ENCODE results near the gene MTHFD1L.

DNA sequence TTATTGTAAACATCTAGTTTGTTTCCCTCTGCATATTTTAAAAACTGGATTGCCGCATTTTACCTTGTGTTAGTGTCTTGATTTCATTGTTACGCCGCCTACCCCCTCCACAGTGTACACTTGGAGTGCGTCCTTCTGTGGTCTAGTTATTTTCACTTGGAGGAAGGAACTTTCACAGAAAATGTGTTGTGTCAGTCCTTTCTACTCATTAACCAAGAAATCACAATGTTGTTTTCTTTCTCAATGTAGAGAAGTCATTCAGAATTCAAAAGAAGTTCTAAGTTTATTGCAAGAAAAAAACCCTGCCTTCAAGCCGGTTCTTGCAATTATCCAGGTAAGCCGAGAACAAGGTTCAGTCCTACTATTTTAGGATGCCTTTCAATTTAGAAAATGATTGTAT is 10.3 kb downstream of the MTHFD1L start:
- no peak for TF ChIP-seq HOXB13 (CRISPR knock-in tag; IDR thresholded peaks at IDR 0.05; ENCODE audit: low read depth)
- no peak for TF ChIP-seq CHD2 (IDR thresholded peaks at IDR 0.05; ENCODE audit: low read length, partially characterized antibody)
- TF ChIP-seq, protein P1, sequence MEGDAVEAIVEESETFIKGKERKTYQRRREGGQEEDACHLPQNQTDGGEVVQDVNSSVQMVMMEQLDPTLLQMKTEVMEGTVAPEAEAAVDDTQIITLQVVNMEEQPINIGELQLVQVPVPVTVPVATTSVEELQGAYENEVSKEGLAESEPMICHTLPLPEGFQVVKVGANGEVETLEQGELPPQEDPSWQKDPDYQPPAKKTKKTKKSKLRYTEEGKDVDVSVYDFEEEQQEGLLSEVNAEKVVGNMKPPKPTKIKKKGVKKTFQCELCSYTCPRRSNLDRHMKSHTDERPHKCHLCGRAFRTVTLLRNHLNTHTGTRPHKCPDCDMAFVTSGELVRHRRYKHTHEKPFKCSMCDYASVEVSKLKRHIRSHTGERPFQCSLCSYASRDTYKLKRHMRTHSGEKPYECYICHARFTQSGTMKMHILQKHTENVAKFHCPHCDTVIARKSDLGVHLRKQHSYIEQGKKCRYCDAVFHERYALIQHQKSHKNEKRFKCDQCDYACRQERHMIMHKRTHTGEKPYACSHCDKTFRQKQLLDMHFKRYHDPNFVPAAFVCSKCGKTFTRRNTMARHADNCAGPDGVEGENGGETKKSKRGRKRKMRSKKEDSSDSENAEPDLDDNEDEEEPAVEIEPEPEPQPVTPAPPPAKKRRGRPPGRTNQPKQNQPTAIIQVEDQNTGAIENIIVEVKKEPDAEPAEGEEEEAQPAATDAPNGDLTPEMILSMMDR (IDR thresholded peaks at IDR 0.05) = no peak
- no peak for TF ChIP-seq SMC3 (IDR thresholded peaks at IDR 0.05)
- TF ChIP-seq, protein P2, sequence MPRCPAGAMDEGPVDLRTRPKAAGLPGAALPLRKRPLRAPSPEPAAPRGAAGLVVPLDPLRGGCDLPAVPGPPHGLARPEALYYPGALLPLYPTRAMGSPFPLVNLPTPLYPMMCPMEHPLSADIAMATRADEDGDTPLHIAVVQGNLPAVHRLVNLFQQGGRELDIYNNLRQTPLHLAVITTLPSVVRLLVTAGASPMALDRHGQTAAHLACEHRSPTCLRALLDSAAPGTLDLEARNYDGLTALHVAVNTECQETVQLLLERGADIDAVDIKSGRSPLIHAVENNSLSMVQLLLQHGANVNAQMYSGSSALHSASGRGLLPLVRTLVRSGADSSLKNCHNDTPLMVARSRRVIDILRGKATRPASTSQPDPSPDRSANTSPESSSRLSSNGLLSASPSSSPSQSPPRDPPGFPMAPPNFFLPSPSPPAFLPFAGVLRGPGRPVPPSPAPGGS (IDR thresholded peaks at IDR 0.05) = no peak
- no peak for TF ChIP-seq EP300 (IDR thresholded peaks at IDR 0.05)
- TF ChIP-seq POLR2A (IDR thresholded peaks at IDR 0.05; ENCODE audit: low read length) = no peak
